H9 (cell line): ENCODE measurements around the gene A1CF. TPM values are rescaled to one million over a fixed set of nuclear protein-coding genes. Genes with fewer than 3 reads are reported as not detected.

Source experiments
- DNase-seq: peaks from one replicate; pipeline ENCODE4 v3.0.0-alpha.2; 2017
- H2AFZ ChIP-seq: one replicate; pipeline ENCODE4 v1.6.1; 2013; ENCODE audit warnings: mild to moderate bottlenecking, low read length, control low read depth, moderate library complexity
- H2AK5ac ChIP-seq: 2 replicates; pipeline ENCODE4 v1.6.1; 2013; ENCODE audit warnings: low read length, control low read depth, mixed read lengths; ENCODE audit not compliant: insufficient read length
- H2BK120ac ChIP-seq: one replicate; pipeline ENCODE4 v1.6.1; 2013; ENCODE audit warnings: low read depth, mild to moderate bottlenecking, low read length, control low read depth, inconsistent platforms; ENCODE audit not compliant: poor library complexity, severe bottlenecking
- H2BK12ac ChIP-seq: 2 replicates; pipeline ENCODE4 v1.6.1; 2013; ENCODE audit warnings: low read length, control low read depth, mixed read lengths, low read depth; ENCODE audit not compliant: insufficient read length
- H2BK15ac ChIP-seq: 2 replicates; pipeline ENCODE4 v1.6.1; 2013; ENCODE audit warnings: low read depth, low read length, control low read depth
- H2BK20ac ChIP-seq: one replicate; pipeline ENCODE4 v1.6.1; 2013; ENCODE audit warnings: low read depth, mild to moderate bottlenecking, low read length, control low read depth, inconsistent platforms; ENCODE audit not compliant: poor library complexity, severe bottlenecking
- H2BK5ac ChIP-seq: 2 replicates; pipeline ENCODE4 v1.6.1; 2013; ENCODE audit warnings: low read length, control low read depth, mixed read lengths; ENCODE audit not compliant: insufficient read length
- H3K14ac ChIP-seq: 2 replicates; pipeline ENCODE4 v1.6.1; 2013; ENCODE audit warnings: low read length, control low read depth; ENCODE audit not compliant: insufficient read depth
- H3K18ac ChIP-seq: 2 replicates; pipeline ENCODE4 v1.6.1; 2013; ENCODE audit warnings: low read depth, mild to moderate bottlenecking, mixed read lengths, low read length, control low read depth; ENCODE audit not compliant: insufficient read length
- H3K23ac ChIP-seq: 2 replicates; pipeline ENCODE4 v1.6.1; 2013; ENCODE audit warnings: low read length, control low read depth, mixed read lengths, low read depth; ENCODE audit not compliant: insufficient read length
- H3K23me2 ChIP-seq: 2 replicates; pipeline ENCODE4 v1.6.1; 2013; ENCODE audit warnings: low read depth, mild to moderate bottlenecking, mixed read lengths, low read length, control low read depth; ENCODE audit not compliant: insufficient read length, poor library complexity, severe bottlenecking
- H3K27ac ChIP-seq: 2 replicates; pipeline ENCODE4 v1.5.1; 2013; ENCODE audit warnings: low read length, control low read depth, mixed read lengths, low read depth; ENCODE audit not compliant: insufficient read length
- H3K27me3 ChIP-seq: 2 replicates; pipeline ENCODE4 v1.6.1; 2013; ENCODE audit warnings: low read length, control low read depth, inconsistent platforms; ENCODE audit not compliant: insufficient read depth
- H3K4ac ChIP-seq: 2 replicates; pipeline ENCODE4 v1.6.1; 2013; ENCODE audit warnings: low read depth, mild to moderate bottlenecking, control low read depth, inconsistent platforms, low read length, moderate library complexity
- H3K4me1 ChIP-seq: 2 replicates; pipeline ENCODE4 v1.6.1; 2013; ENCODE audit warnings: low read length, control low read depth, inconsistent platforms; ENCODE audit not compliant: insufficient read depth
- H3K4me2 ChIP-seq: 2 replicates; pipeline ENCODE4 v1.6.1; 2013; ENCODE audit warnings: low read length, control low read depth, mixed read lengths; ENCODE audit not compliant: insufficient read length, insufficient read depth
- H3K56ac ChIP-seq: 2 replicates; pipeline ENCODE4 v1.6.1; 2013; ENCODE audit warnings: low read depth, mild to moderate bottlenecking, mixed read lengths, low read length, control low read depth; ENCODE audit not compliant: insufficient read length
- H3K79me1 ChIP-seq: 2 replicates; pipeline ENCODE4 v1.6.1; 2013; ENCODE audit warnings: low read depth, mild to moderate bottlenecking, moderate library complexity, low read length, control low read depth, inconsistent platforms; ENCODE audit not compliant: insufficient read depth, poor library complexity, severe bottlenecking
- H3K79me2 ChIP-seq: 2 replicates; pipeline ENCODE4 v1.6.1; 2013; ENCODE audit warnings: low read length, control low read depth, inconsistent platforms; ENCODE audit not compliant: insufficient read depth
- H3K9ac ChIP-seq: 2 replicates; pipeline ENCODE4 v1.6.1; 2013; ENCODE audit warnings: low read length, control low read depth, mixed read lengths; ENCODE audit not compliant: insufficient read length; ENCODE audit errors: extremely low read depth
- H3K9me3 ChIP-seq: one replicate; pipeline ENCODE4 v1.6.1; 2013; ENCODE audit warnings: low read depth, low read length, inconsistent platforms; ENCODE audit not compliant: control insufficient read depth
- H3T11ph ChIP-seq: one replicate; pipeline ENCODE4 v1.6.1; 2013; ENCODE audit warnings: mild to moderate bottlenecking, low read length, control low read depth, inconsistent platforms
- H4K20me1 ChIP-seq: one replicate; pipeline ENCODE4 v1.6.1; 2013; ENCODE audit not compliant: control insufficient read depth, insufficient read length, insufficient read depth
- H4K5ac ChIP-seq: 2 replicates; pipeline ENCODE4 v1.6.1; 2013; ENCODE audit warnings: low read depth, mild to moderate bottlenecking, mixed read lengths, low read length, control low read depth; ENCODE audit not compliant: insufficient read length
- H4K8ac ChIP-seq: replicated peaks from 2 replicates; pipeline ENCODE4 v1.6.1; 2013; ENCODE audit warnings: low read length, control low read depth, mixed read lengths, low read depth; ENCODE audit not compliant: insufficient read length
- H4K91ac ChIP-seq: 2 replicates; pipeline ENCODE4 v1.6.1; 2013; ENCODE audit warnings: low read depth, mild to moderate bottlenecking, moderate library complexity, mixed read lengths, low read length, control low read depth; ENCODE audit not compliant: insufficient read length
- H3K27ac Mint-ChIP-seq, 3 experiments: 2 replicates in 2 of 3; 3 replicates in 1 of 3; pipeline ENCODE4 v1.8.0; 2020 to 2021; ENCODE audit warnings: mixed read lengths in 3 of 3, mild to moderate bottlenecking in 1 of 3, moderate library complexity in 1 of 3
- H3K27me3 Mint-ChIP-seq: 2 replicates; pipeline ENCODE4 v1.8.0; 2021; ENCODE audit warnings: low read depth, mild to moderate bottlenecking, moderate library complexity, mixed read lengths
- H3K36me3 Mint-ChIP-seq, 3 experiments: 2 replicates in 2 of 3; 3 replicates in 1 of 3; pipeline ENCODE4 v1.8.0; 2020 to 2021; ENCODE audit warnings: low read depth in 3 of 3, mixed read lengths in 3 of 3; ENCODE audit not compliant: insufficient read depth in 1 of 3
- H3K4me1 Mint-ChIP-seq, 2 experiments: 2 replicates each; pipeline ENCODE4 v1.8.0; 2020; ENCODE audit warnings: mixed read lengths in 2 of 2
- H3K4me3 Mint-ChIP-seq, 2 experiments: 2 replicates in 1 of 2; 3 replicates in 1 of 2; pipeline ENCODE4 v1.8.0; 2020 to 2021; ENCODE audit warnings: mild to moderate bottlenecking in 2 of 2, mixed read lengths in 2 of 2, moderate library complexity in 1 of 2
- H3K9me3 Mint-ChIP-seq, 2 experiments: 2 replicates in 1 of 2; 3 replicates in 1 of 2; pipeline ENCODE4 v1.8.0; 2020; ENCODE audit warnings: mild to moderate bottlenecking in 2 of 2, mixed read lengths in 2 of 2, moderate library complexity in 1 of 2
- CTCF ChIP-seq: fragments of 200-600 bp; sonication (generic); conservative IDR thresholded peaks from 3 replicates; pipeline ENCODE4 v1.8.0; 2021; ENCODE audit warnings: antibody characterized with exemption, mild to moderate bottlenecking
- WGBS: extraction: QIAGEN DNeasy Blood & Tissue Kit; methylation state at CpG from one replicate; pipeline ENCODE4 v1.1.7; 2013; ENCODE audit warnings: missing lambda C conversion rate, low lambda C conversion rate, mixed read lengths; ENCODE audit not compliant: insufficient read length; ENCODE audit errors: extremely low coverage; 5-methylcytosine and 5-hydroxymethylcytosine counted together
- total RNA-seq: library from RNA; stranded (reverse); gene quantifications from 2 replicates; pipeline ENCODE4 v1.2.1, GENCODE V29; 2021

The A1CF gene
- total RNA-seq, 1 experiment from 2014 or later, result not detected

- no peaks in the 10 kb centered on the region for H3K9me3 ChIP-seq
- Mint-ChIP-seq H3K36me3 (no peaks in the 10 kb centered on the region), H3K27ac (no peak overlapping the region), H3K4me3 (no peak overlapping the region), H3K4me1 (peaks cover 5 to 8% of the 10 kb centered on the region in 2 experiments; a peak in 2 of 4 replicates), H3K9me3 (no peaks in the 10 kb centered on the region), H3K27me3 (no peaks in the 10 kb centered on the region)
- no peaks in the 10 kb centered on the region for H3K27me3 ChIP-seq
- H2AK5ac ChIP-seq, result no peak overlapping the region
- no peak overlapping the region for H2BK12ac ChIP-seq
- H3K27ac ChIP-seq, result no peak overlapping the region
- whole genome bisulfite sequencing, result no CpG with 5 or more reads among the region's 2 CpGs
- no peak overlapping the region for H2BK15ac ChIP-seq
- H3K4me1 ChIP-seq, result no peaks in the 10 kb centered on the region
- TF ChIP-seq CTCF, result no peak
- H2BK20ac ChIP-seq, result no peak overlapping the region
- no peak overlapping the region for H3K23ac ChIP-seq
- no peak overlapping the region for H3T11ph ChIP-seq
- no peak overlapping the region for H4K5ac ChIP-seq
- no peaks in the 10 kb centered on the region for H3K79me1 ChIP-seq
- no peaks in the 10 kb centered on the region for H3K79me2 ChIP-seq
- no peaks in the 10 kb centered on the region for H3K23me2 ChIP-seq
- no peak overlapping the region for H2AFZ ChIP-seq
- no peak overlapping the region for H4K91ac ChIP-seq
- no peak overlapping the region for H3K4ac ChIP-seq
- no peaks in the 10 kb centered on the region for H4K20me1 ChIP-seq
- no peak for DNase-seq
- no peak overlapping the region for H3K56ac ChIP-seq
- H4K8ac ChIP-seq, result no peak overlapping the region
- no peak overlapping the region for H3K18ac ChIP-seq
- no peak overlapping the region for H2BK5ac ChIP-seq
- H3K4me2 ChIP-seq, result no peak overlapping the region
- H3K14ac ChIP-seq, result no peak overlapping the region
- H3K9ac ChIP-seq, result no peak overlapping the region
- H2BK120ac ChIP-seq, result no peak overlapping the region
Observed at GRCh38 chr10:50866317-50866716, 19.1 kb downstream of the A1CF start.
